HG02973 (cell line): Measurements from ENCODE around the gene PRM1.
"Not testable (repeated sequence)": the region's sequence is repeated elsewhere in the genome, so short reads cannot be mapped to it uniquely, and the experiment has no call there.

ENCODE experiments used
- ATAC-seq: cut with Tn5 transposase; IDR thresholded peaks from one replicate; pipeline ENCODE4 v1.9.1; 2021; ENCODE audit warnings: moderate library complexity; ENCODE audit not compliant: unreplicated experiment

The PRM1 gene

GRCh38 chr16:11298143-11298900 is 17.2 kb upstream of the PRM1 start:
- no peak for ATAC-seq

DNA sequence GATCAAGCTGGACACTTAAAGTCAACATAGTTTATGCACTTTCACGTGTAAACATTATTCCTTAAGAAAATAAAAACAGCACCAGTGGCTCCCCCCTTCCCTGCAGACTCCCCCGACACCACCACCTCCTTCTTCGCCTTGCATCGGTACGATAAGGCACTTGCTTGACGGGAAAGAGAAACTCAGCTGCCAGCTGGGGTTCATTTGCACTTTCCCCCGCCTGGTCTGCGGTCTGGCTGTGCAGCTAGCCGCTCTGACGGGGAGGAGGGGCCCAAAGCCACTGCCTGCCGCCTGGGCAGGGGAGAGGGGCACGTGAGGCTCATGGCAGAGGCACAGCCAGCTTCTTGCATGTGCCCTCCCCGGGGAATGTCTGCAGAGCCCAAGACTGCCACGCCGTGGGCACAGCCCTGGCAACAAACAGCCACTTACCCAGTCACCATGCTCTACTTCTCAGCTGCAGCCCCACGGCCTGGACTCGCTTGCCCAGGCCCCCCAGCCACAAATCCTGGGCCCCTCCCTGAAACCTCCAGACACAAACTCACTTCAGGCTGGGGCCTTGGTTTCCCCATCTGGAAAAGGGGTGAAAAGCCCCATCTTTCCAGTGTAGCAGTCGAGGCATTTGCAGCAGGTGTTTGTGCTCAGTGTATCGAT is 16.5 kb upstream of the PRM1 start:
- ATAC-seq: peak; percentile 73

GRCh38 chr16:11296706-11297491 is 15.8 kb upstream of the PRM1 start:
- no peak for ATAC-seq

GRCh38 chr16:11296351-11296705 is 15.2 kb upstream of the PRM1 start:
- ATAC-seq: no peak

- no peak for ATAC-seq
These were observed 14.5 kb upstream of the PRM1 start for GRCh38 chr16:11295672-11296071.

DNA sequence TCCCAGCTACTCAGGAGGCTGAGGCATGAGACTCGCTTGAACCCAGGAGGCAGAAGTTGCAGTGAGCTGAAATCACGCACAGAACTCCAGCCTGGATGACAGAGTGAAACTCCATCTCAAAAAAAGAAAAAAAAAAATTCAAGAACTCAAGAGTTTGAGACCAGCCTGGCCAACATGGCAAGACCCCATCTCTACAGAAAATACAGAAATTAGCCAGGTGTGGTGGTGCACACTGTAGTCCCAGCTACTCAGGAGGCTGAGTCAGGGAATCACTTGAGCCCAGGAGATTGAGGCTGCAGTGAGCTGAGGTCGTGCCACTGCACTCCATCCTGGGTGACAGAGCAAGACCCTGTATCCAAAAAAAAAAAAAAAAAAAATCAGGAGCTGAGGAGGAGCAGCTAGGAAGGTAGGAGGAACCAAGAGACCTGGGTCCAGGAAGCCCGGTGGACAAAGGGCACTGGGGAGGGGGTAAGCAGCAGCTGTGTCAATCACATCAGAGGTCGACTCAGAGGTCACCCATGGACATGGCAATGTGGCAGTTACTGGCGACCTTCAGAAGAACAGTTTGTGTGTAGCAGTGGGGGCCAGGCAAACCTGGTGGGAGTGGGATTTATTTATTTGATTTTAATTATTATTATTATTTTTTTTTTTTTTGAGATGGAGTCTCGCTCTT is 11.1 kb upstream of the PRM1 start:
- no peak for ATAC-seq

- no peak for ATAC-seq
These were observed 10.1 kb upstream of the PRM1 start for GRCh38 chr16:11291091-11291703.

DNA sequence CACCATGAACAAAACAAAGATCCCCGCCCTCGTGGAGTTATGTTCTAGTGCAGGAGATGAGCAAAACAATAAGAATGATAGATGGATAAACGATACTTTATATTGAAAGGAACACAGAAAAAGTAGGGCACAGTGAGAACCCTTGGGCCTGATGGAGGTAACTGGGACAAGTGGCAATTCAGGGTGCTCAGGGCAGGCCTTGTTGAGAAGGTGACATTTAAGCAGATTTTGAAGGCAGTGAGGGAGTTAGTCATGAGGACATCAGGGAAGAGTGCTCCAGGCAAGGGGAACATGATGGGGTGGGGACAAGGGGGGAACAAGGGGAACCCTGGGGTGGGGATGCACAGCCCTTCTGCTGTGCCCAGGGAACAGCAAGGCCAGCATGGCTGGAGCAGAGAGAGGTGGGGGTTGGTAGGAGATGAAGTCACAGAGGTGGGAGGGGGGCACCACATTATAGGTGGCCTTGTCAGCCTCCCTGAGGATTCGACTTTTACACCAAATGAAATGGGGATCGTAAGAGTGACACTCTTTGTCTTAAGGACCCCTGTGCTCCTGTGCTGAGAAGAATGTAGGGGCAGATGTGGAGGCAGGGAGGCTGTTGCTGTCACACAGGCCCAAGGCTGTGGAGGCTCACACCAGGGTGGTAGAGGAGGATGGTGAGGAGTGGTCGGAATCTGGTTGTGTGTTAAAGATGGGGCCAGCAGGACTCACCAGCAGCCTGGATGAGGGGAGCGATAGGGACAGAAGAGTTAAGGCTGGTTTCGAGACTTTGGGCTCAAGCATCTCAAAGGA is 9.2 kb upstream of the PRM1 start:
- ATAC-seq: no peak

GRCh38 chr16:11289696-11290095 is 8.6 kb upstream of the PRM1 start:
- ATAC-seq: not testable (repeated sequence)

GRCh38 chr16:11289202-11289601 is 8.1 kb upstream of the PRM1 start:
- no peak for ATAC-seq

GRCh38 chr16:11285842-11286241 is 4.7 kb upstream of the PRM1 start:
- ATAC-seq: no peak

GRCh38 chr16:11283820-11284248 is 2.7 kb upstream of the PRM1 start:
- no peak for ATAC-seq

- no peak for ATAC-seq
These were observed 2.2 kb downstream of the PRM1 start for GRCh38 chr16:11278681-11279628.

DNA sequence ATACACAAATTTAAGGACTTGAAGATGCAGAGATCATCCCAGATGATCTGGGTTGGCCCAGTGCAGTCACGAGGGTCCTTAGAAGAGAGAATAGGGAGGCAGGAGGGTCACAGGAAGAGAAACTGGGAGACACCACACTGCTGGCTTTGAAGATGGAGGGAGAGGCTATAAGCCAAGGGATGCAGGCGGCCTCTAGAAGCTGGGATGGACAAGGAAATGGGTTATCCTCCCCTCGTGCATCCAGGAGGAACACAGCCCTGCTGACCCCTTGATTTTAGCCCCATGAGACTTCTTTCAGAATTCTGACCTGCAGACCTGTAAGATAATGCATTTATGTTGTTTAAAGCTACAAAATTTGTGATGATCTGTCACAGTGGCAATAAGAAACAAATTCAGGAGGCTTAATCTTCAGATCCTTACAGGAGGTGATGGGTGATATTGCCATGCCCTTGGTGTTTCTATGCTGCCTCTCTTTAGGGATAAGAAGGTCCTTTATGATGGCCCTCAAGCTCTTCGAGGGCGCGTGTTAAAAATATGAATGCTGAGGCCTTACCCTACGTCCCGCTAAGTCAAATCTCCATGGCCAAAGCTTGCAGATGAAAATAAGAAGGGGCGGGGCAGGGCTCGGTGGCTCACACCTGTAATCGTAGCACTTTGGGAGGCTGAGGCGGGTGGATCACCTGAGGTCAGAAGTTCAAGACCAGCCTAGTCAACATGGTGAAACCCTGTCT is 3.4 kb downstream of the PRM1 start:
- ATAC-seq: no peak

DNA sequence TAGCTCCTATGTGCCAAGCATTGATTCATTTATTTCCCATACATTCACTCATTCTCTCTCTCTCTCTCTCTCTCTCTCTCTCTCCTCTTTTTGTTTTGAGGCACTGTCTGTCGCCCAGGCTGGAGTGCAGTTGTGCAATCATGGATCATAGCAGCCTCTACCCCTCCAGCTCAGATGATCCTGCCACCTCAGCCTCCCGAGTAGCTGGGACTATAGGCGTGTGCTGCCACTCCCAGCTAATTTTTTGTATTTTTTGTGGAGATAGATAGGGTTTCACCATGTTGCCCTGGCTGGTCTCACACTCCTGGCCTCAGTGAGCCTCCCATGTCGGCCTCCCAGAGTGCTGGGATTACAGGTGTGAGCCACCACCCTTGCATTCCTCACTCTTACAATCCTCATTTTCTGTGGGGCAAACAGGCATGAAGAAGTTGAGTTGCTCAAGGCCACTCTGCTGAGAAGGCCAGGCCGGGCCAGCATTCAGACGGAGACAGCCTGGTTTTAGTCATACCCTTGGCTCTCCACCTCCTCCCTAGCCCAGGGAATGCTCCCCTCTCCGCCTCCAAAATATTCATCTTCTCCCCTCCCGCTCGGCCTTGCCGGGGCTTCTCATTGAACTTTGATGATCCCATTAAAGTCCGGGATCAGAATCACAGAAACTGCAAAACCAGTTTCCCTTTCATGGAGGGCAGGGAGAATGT is 4.1 kb downstream of the PRM1 start:
- ATAC-seq: no peak

DNA sequence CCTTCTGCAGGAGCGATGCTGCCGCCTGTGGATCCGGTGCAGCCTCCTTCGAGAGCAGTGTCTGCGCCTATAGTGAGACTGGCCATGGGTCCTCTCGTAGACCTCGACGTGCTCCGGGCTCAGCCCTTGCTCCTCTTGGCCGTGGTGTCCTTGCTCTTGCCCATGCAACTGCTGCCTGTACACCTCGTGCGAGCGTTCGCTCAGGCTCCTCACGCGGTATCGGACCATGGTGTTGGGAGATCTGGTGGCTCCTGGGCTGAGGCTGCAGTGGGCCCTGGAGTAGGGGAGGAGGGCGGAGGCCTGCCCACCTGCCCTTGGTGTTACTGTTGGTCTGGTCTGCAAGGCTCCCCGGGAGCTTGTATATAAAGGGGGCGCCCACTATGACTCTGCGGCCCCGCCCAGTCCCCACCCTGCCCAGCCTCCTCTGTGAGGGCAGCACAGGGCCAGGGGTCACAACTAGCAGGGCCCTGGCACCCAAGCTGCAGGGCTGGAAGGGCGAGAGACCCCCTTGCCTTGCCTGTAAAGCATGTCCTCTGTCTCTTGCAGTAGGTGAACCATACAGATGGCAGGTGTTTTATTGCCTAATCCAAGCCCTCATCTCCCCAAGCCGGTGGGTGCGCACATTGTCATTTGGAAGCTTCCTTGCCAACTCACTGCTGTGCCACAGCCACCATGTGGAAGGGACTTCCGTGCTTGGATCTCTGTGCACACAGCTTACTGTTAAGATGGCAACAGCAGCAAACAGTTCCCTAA is 4.8 kb downstream of the PRM1 start, which contains the start of gene PRM2:
TSS of gene PRM2 (minus strand) at position 338 of the 753 bp plus-strand sequence. CDS start at position 228, 110 bp downstream.
- no peak for ATAC-seq

DNA sequence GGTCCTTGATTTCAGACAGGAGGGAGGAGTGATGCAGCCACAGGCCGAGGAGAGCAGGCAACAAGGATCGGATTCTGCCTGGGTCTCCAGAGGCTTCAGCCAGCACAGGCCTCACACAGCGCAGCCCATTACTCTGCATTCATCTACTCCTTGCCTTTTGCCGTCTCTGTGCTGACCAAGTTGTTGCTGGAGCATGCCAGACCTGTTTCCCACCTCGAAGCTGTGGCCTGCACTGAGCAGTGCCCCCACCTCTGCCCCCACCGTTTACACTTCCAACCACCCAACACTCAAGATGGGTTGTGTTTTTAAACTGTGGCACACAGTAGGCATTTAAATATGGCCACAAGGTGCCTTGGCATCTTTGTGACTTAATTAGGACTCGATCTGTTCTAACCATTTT is 6.2 kb downstream of the PRM1 start:
- no peak for ATAC-seq
